ENCODE data around the gene KRTAP13-1.

KRTAP13-1 gene

GRCh38 chr21:30395731-30396130 lies at the start of gene KRTAP13-1:
TSS of gene KRTAP13-1 (plus strand) at chr21:30396031. CDS start at chr21:30396087, 56 bp downstream.
- DNase-seq (ENCODE audit: low read depth): no peak

- no peak for DNase-seq (ENCODE audit: low read depth)
Observed at GRCh38 chr21:30348506-30348905, 47.3 kb upstream of the KRTAP13-1 start, which contains the start of gene KRTAP23-1. TSS of gene KRTAP23-1 (minus strand) at chr21:30348606. CDS start at chr21:30348606, 0 bp downstream.

- DNase-seq (ENCODE audit: low read depth): no peak
Observed at GRCh38 chr21:30349572-30349971, 46.3 kb upstream of the KRTAP13-1 start.

GRCh38 chr21:30351534-30351933 lies 44.3 kb upstream of the KRTAP13-1 start:
- DNase-seq (ENCODE audit: low read depth): no peak

GRCh38 chr21:30354308-30355005 lies 41.4 kb upstream of the KRTAP13-1 start:
- no peak for DNase-seq (ENCODE audit: low read depth)

GRCh38 chr21:30355906-30356305 lies 39.9 kb upstream of the KRTAP13-1 start:
- DNase-seq (ENCODE audit: low read depth): no peak

GRCh38 chr21:30372139-30372770 lies 23.6 kb upstream of the KRTAP13-1 start, which contains the start of gene KRTAP13-2:
TSS of gene KRTAP13-2 (minus strand) at chr21:30372271. CDS start at chr21:30372213, 58 bp downstream.
- no peak for DNase-seq (ENCODE audit: low read depth)

- DNase-seq (ENCODE audit: low read depth): no peak
Observed at GRCh38 chr21:30382201-30382600, 13.6 kb upstream of the KRTAP13-1 start.

GRCh38 chr21:30391492-30392025 lies 4.3 kb upstream of the KRTAP13-1 start:
- no peak for DNase-seq (ENCODE audit: low read depth)

- no peak for DNase-seq (ENCODE audit: low read depth)
Observed at GRCh38 chr21:30408782-30409494, 13.1 kb downstream of the KRTAP13-1 start.

GRCh38 chr21:30415993-30416392 lies 20.2 kb downstream of the KRTAP13-1 start:
- DNase-seq (ENCODE audit: low read depth): no peak

- DNase-seq (ENCODE audit: low read depth): no peak
Observed at GRCh38 chr21:30425826-30426225, 30.0 kb downstream of the KRTAP13-1 start, which contains the start of gene KRTAP13-3. TSS of gene KRTAP13-3 (minus strand) at chr21:30425926. CDS start at chr21:30425912, 14 bp downstream.

GRCh38 chr21:30426731-30427130 lies 30.9 kb downstream of the KRTAP13-1 start:
- DNase-seq (ENCODE audit: low read depth): no peak

- DNase-seq (ENCODE audit: low read depth): no peak
Observed at GRCh38 chr21:30430170-30430655, 34.4 kb downstream of the KRTAP13-1 start, which contains the start of gene KRTAP13-4. TSS of gene KRTAP13-4 (plus strand) at chr21:30430220. CDS start at chr21:30430276, 56 bp downstream.

GRCh38 chr21:30434033-30434631 lies 38.3 kb downstream of the KRTAP13-1 start:
- no peak for DNase-seq (ENCODE audit: low read depth)

GRCh38 chr21:30437010-30437565 lies 41.3 kb downstream of the KRTAP13-1 start:
- no peak for DNase-seq (ENCODE audit: low read depth)

GRCh38 chr21:30439975-30440374 lies 44.1 kb downstream of the KRTAP13-1 start, which contains the start of gene KRTAP15-1:
TSS of gene KRTAP15-1 (plus strand) at chr21:30440275. CDS start at chr21:30440328, 53 bp downstream.
- DNase-seq (ENCODE audit: low read depth): no peak

GRCh38 chr21:30443226-30443625 lies 47.4 kb downstream of the KRTAP13-1 start:
- no peak for DNase-seq (ENCODE audit: low read depth)

GRCh38 chr21:30444204-30444603 lies 48.4 kb downstream of the KRTAP13-1 start:
- no peak for DNase-seq (ENCODE audit: low read depth)
